HG03575 (cell line): ENCODE measurements around the gene TBC1D28.
"Not testable (repeated sequence)": the region's sequence is repeated elsewhere in the genome, so short reads cannot be mapped to it uniquely, and the experiment has no call there.

Experiments used
- ATAC-seq: cut with Tn5 transposase; IDR thresholded peaks from one replicate; pipeline ENCODE4 v1.9.1; 2021; ENCODE audit not compliant: unreplicated experiment, insufficient number of reproducible peaks, low FRiP score; ENCODE audit errors: extremely low read depth

TBC1D28 gene

DNA sequence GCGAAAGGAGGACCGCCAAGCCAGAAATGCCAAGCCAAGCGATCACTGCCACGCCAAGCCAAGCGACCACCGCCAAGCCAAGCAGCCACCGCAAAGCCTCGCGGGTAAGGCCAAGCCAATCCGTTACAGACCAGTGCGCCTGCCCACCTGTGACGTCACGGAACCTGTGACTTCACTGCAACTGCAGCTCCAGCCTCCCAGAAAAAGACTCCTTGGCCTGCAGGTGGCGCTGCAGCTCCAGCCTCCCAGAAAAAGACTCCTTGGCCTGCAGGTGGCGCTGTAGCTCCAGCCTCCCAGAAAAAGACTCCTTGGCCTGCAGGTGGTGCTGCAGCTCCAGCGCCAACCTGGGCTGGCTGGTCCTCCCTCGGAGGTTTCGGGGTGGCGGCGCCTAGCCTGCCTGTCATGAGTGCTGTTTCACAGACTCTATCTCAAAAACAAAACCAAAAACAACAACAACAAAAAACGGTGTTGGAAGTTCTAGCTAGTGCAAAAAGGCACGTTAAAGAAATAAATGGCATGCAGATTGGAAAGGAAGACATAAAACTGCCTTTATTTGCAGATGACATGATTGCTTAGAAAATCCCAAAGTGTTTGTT lies 18.6 kb downstream of the TBC1D28 start:
- not testable (repeated sequence) for ATAC-seq

GRCh38 chr17:18624862-18625501 lies 19.2 kb downstream of the TBC1D28 start:
- ATAC-seq: not testable (repeated sequence)

- not testable (repeated sequence) for ATAC-seq
These were observed 26.6 kb downstream of the TBC1D28 start for GRCh38 chr17:18617613-18618012.

GRCh38 chr17:18613016-18613415 lies 31.2 kb downstream of the TBC1D28 start:
- not testable (repeated sequence) for ATAC-seq

DNA sequence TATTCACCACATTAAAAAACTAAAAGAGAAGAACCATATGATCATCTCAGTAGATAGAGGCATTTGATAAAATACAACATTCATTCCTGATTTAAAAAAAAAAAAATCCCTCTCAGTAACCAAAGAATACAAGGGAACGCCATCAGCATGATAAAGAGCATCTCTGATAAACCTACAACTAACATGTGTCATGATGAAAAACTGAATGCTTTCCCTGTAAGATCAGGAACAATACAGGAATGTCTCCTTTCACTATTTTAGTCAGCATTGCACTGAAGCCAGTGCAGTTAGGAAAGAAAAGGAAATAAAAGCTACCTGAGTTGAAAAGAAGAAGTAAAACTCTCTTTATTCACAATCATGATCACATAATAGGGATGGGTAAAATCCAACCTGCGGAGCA lies 51.1 kb downstream of the TBC1D28 start:
- ATAC-seq: not testable (repeated sequence)
